Fibroblast of peridontal ligament (primary cell): ENCODE measurements around the gene RSU1.

Experiments
- DNase-seq: peaks from one replicate; pipeline ENCODE4 v3.0.0-alpha.2; 2010; ENCODE audit errors: extremely low read depth

Gene RSU1

DNA sequence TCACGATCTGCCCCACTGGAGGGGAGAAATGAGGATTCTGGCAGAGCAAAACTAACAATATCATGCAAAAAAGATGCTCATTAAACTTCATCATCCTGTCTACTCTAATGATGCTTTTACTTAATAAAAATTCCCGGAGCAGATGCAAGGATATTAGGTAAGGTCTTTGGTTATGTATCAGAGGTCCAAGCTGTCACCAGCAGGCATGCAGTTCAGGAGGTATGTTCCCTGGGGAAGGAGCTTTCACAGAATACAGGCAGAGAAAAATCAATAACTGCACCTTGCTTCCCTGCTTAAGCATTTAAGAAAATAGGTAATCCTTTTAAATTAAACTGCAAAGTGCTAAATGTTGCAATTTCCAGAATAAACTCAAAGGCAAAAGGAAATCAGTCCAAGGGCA, 213.9 kb downstream of the RSU1 start:
- DNase-seq, result no peak

DNA sequence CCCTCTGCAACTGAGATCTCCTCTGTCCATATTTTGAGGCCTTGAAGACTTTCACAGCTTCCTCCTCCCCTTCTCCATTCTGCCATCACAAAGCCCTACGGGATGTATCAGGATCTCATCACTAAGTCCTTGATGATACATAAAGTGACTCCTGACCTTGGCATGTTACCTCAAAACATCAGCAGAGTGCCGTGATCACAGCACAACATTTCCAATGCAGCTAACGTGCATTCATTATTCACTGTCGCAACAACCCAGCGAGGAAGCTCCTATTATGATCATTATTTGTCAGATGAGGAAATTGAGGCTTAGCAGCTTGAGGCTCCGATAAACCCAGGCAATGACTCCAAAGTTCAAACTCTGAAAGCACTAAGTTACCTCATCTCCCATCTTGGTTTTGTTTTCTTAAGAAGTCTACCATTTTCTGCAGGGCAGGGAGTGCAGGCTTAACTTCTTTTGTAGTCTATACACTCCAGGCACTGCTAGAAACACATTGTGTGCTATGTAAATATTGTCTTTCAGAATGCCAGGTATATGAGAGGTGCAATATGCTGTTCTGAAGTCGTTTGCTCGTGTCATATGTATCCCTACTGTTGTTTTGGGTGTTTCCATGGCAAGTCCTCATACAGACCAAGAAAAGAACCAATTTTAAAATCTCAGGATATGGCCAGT, 215.0 kb downstream of the RSU1 start:
- no peak for DNase-seq

DNA sequence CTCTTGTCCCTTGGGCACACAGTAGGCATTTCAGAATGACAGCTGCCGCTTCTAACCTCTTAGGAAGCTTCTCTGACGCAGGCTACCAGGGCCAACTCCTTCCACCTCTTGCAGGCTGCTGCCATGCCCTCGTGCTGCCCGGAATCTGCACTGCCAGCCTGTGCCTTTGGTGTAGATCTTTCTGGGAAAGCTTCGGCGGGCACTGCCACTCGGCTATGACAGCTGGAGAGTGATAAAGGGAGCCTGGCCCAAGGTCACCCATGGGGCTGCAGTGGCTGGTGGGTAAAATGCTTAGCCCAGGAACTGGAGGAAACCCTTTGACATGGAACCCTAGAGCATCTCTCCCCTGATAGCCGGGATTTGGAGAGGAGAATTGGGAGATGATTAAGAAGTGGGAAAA, 217.6 kb downstream of the RSU1 start:
- no peak for DNase-seq

- DNase-seq, result peak; percentile 72
Measured at GRCh38 chr10:16597656-16598055, 219.6 kb downstream of the RSU1 start.

DNA sequence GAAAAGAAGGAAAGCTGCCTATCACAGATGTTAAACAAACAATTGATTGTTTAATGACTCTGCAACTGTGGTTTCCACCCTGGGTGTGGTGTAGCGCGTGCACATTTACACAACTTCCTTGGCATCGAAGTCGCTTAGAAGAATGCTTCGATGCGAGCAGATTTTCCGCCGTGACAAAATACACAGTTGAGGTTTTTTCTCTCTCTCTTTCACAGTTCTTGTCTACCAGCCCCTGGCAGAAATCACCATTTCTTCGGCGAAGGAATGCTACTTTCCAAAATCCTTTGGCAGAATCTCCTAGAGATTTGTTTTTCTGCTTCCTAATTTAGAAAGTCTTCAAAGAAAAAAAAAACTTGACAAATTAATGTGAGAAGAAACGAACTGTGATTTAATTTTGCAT, 224.8 kb downstream of the RSU1 start:
- no peak for DNase-seq

DNA sequence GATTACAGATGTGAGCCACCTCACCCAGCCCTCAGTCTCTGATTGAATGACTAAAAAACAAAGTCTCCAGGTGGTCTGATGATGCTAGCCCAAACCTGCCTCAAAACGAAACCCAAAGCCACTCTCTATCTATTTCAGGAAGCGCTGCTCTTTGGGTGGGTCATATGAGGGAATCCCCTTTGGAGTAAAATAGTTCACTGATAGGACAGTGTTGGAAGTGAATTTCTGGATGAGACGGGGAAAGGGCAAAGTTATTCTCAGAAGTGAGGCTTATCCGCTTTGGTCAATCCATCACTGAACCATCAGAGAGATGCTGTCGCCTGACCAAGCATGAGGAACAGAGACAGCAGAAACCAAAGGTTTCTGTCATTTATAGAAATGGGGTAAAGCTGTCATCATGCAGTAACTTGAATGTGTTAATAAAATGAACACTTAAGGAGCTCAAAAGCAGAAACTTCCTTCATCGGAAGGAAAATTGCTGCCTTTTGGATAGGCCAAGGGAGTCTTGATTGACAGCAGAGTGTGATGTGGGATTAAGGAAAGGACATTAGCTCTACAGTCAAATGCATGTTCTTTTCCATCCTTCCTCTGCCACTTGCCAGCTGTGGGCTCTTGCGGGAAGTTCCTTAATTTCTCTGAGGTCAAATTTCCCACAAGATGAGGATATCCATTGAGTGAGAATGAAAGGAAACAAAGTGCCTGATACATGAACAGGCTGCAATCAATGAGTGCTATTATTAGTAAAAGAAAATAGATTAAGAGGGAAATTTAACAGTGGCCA, 230.7 kb downstream of the RSU1 start:
- DNase-seq, result no peak

DNA sequence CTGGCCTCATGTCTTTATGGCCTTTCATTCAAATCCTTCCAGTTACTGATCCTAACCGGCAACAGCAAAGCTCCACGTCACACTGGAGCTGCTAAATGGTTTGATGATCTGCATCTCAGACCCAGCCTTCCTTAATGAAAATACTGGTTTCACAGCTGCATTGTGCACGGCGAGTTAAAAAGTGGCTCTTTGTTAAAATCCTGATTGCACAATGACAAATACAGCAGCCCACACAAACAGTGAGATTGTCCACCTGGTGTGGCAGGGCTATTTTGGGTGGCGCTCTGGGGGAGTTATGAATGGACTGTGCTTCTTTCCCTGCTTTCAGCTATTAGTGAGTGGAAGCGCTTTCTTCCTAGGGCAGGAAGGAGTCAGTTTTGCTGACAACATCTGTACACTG, 232.1 kb downstream of the RSU1 start:
- no peak for DNase-seq

DNA sequence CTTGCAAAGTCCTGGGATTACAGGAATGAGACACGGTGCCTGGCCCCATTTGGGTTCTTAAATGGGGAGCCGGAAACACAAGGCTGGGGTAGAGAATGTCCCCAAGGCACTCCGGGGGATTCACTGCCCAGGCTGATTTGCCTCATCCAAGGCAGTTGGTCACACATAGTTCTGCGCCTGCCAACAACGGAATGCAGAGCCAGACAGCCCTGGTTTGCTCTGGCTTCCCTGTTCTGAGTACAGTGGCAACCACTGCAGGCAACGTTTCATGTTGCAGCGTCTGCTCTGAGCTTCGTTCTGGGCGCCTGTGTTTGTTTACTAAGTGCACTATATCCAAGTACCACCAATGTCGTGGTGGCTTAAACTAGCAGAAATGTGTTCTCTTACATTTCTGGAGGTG, 233.8 kb downstream of the RSU1 start:
- peak; percentile 5 for DNase-seq

- DNase-seq, result no peak
Measured at GRCh38 chr10:16581202-16581601, 236.0 kb downstream of the RSU1 start.

DNA sequence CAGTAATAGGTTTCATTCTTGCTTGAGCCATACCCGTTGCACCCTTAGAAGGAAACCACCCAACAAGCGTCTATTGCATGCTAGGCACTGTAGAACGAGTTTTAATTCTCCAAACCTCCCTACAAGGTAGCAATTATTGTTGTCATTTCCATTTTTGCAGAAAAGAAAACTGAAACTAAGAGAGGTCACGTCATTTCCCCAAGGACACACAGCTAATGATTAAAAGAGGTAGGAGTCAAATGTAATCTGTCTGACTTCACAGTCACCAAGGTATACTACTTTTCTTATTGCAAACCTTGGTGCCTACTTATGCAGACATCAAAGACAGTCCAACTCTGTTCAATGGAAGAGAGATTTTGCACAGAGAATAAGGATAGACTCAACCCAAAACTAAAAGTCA, 246.5 kb downstream of the RSU1 start:
- DNase-seq, result no peak

- no peak for DNase-seq
Measured at GRCh38 chr10:16566202-16566805, 250.9 kb downstream of the RSU1 start.

- no peak for DNase-seq
Measured at GRCh38 chr10:16565604-16566003, 251.6 kb downstream of the RSU1 start.

DNA sequence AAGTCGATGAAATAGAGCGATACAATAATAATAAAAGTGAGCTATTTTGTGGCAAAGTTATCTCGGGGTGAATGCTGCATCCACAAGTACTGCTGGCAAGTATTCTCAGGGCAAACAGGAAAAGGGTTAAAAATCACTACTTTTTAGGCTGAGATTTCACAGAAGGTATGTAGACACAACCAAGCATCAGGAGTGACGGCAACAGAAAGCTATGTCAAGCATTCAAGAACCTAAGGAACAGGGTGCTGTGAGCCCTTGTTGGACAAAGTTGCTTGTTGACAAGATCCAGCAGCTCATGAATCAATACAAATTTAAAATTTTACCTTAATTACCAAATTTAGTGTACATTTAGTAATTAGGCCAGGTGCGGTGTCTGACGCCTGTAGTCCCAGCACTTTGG, 254.3 kb downstream of the RSU1 start:
- no peak for DNase-seq

DNA sequence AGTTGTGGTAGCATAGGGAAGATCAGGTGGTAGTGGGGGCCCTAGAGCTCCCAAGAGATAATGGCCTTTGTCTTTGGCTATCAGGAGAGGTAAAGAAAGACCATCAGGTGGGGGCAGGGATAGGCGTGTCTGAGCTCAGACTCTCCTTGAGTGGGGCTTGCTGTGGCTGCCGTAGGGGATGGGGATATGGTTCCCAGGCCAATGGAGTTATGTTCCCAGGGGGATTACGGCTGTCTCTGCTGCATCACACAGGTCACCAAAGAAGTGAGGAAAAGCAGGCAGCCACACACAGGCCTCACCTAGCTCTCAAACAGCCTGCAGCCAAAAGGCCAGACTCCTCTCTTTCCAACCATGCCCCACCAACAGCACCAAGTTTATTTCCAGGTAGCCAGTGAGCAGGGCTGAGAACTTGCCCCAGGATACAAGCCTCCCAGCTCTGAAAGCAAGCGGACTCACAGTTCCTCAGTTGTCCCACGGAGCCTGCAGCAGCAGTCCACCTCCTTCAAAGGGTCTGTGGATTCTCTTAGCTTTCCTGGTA, 257.9 kb downstream of the RSU1 start:
- DNase-seq, result no peak

- DNase-seq, result no peak
Measured at GRCh38 chr10:16547973-16548372, 269.3 kb downstream of the RSU1 start.

GRCh38 chr10:16545116-16545736, 272.0 kb downstream of the RSU1 start:
- peak; percentile 49 for DNase-seq

DNA sequence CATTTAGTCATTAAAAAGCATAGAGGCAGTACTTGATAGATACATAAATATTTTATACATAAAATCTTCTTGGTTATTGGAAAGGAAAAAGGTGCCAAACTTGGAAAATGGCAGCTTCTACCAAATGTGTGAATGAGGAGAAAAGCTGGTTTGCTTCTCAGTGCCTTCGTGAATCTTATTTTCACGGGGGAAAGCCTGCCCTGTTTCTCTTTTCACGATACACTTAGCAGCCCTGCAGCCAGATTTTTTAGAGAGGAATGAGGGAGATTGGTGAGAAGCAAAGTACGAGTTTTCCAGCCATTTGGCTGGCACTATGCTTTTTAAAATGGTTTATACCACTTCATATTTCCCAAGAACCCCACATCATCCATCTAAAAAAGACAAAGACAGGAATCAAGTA, 272.6 kb downstream of the RSU1 start:
- DNase-seq, result no peak

DNA sequence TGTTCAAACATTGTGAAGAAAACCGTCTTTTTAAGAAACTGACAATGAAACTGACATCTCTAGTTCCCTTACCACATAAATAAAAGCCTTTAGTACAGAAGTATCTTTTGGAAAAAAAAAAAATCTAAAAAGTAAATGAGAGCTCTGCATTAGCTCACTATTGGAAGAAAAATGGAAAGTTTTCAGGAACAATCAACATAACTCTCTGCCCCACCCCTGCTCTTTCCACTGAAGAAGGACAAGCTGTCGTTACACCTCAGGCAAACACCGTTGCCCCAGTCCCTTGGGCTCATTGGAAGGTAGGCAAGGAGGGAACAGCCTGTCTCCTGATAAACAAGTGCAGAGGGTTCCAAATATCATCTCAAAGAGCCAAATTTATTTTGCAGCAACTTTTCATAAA, 273.1 kb downstream of the RSU1 start:
- no peak for DNase-seq
